ENCODE measurements around the gene MUL1.
A peak's percentile ranks its signal among the peaks of the same experiment; 100 is the strongest.

The MUL1 gene, protein sequence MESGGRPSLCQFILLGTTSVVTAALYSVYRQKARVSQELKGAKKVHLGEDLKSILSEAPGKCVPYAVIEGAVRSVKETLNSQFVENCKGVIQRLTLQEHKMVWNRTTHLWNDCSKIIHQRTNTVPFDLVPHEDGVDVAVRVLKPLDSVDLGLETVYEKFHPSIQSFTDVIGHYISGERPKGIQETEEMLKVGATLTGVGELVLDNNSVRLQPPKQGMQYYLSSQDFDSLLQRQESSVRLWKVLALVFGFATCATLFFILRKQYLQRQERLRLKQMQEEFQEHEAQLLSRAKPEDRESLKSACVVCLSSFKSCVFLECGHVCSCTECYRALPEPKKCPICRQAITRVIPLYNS

DNA sequence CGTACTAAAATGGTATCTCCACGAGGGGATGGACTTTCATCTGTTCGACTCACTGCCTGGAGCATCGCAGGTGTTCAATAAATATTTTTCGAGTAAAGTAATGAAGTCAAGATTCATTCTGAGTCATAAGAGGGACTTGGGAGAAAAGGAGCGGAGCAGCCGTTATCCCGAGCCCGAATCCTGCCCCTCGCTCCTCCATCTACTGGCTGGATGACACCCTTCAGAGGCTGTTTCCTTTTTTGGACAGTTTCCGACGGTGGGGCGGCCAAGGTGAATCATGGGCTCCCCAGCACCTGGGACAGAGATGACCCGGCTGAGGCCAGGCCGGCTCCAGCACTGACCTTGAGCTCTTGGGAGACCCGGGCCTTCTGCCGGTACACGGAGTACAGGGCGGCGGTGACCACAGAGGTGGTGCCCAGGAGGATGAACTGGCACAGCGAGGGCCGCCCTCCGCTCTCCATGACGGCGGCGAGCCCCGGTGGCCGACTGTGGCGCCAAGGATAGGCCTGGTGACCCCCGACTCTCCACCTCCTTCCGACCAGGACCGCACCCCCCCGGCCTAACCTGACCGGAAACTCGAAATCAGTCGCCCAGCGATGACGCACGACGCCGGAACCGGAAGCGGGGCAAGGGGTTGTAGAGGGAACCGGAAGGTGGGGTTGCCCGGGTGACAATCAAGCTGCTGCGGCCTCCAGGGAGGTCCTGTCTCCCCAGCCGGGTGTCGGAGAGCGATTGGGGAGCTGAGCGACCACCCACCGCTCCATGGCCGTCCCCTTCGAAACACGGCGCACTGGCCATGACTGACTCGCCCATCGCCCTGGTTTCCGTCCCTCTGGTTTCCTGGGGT lies at the start of gene MUL1:
Gene MUL1 (minus strand): TSS at position 588 of the 847 bp plus-strand sequence. CDS start 127 bp downstream, at position 461.
- peak within 1 kb of the TSS; percentile 94 for H3K27ac Mint-ChIP-seq
- H3K4me3 Mint-ChIP-seq, result peak within 1 kb of the TSS; percentile 88
- peak; percentile 97 for DNase-seq
- H3K27me3 Mint-ChIP-seq, result no peaks in the 10 kb centered on the region
- H3K4me1 Mint-ChIP-seq (ENCODE audit: low read depth), result peaks cover 25% of the 10 kb centered on the region
- no peaks in the 10 kb centered on the region for H3K9me3 Mint-ChIP-seq
- H3K36me3 Mint-ChIP-seq (ENCODE audit: low read depth), result peaks cover 32% of the 10 kb centered on the region

DNA sequence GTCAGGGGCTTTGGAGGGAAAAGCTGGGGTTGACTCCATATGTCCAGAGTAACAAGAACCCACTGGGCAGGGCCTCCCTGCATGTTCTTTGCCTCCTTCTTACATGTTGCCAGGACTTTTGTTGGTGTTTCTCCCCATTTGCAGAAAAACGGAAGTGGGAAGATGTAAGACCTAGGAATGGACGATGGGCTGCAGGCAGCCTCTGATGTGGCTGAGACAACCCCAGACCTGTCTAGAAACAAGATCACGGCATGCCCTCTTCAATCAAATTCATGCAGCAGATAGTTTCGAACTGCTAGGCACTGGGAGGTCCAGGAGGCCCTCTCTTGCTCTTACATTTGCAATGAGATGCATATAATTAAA lies 47.8 kb upstream of the MUL1 start:
- H3K4me3 Mint-ChIP-seq, result no peak overlapping the region
- peaks cover 3% of the 10 kb centered on the region for H3K4me1 Mint-ChIP-seq (ENCODE audit: low read depth)

DNA sequence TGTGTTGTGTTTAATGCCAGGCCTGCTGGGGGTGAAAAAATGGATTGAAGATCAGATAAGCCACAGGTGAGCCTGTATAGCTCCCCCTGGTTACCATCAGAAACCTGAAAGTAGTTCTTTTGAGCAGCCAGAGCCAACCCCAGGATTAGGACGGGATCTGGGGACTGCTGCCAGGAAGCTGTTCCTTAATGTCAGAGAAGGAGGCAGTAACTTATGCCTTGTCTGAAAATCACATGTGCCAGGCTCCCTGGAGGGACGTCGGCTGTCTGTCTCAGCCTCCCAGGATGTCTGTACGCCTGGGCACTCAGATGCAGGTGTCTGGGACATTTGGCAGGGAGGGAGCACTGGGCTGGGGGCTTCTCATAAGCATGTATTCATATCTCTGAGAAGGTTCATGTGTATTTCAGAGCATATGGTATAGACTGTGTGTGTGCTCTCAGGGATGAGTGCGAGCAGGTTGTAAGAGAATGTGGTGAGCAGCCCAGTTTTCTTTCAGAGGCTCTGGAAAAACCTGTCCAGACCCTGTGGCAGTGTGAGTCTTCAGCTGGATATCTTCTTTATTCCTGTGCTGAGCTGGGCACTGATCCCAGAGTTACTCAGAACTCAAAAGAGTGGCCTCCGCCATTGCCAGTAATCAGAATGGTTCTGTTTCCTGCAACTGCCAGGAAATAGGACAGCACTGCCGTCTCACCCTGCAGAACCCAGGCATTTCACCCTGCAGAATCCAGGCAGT lies 47.2 kb upstream of the MUL1 start:
- peaks cover 3% of the 10 kb centered on the region for H3K4me1 Mint-ChIP-seq (ENCODE audit: low read depth)
- DNase-seq, result no peak
- H3K27me3 Mint-ChIP-seq, result peaks cover 26% of the 10 kb centered on the region

More for the DNA sequence above, 47.8 kb upstream of the MUL1 start:
- no peak for DNase-seq
- no peak overlapping the region for H3K27ac Mint-ChIP-seq
- H3K36me3 Mint-ChIP-seq (ENCODE audit: low read depth), result no peaks in the 10 kb centered on the region
- H3K9me3 Mint-ChIP-seq, result no peaks in the 10 kb centered on the region
- peaks cover 28% of the 10 kb centered on the region for H3K27me3 Mint-ChIP-seq

DNA sequence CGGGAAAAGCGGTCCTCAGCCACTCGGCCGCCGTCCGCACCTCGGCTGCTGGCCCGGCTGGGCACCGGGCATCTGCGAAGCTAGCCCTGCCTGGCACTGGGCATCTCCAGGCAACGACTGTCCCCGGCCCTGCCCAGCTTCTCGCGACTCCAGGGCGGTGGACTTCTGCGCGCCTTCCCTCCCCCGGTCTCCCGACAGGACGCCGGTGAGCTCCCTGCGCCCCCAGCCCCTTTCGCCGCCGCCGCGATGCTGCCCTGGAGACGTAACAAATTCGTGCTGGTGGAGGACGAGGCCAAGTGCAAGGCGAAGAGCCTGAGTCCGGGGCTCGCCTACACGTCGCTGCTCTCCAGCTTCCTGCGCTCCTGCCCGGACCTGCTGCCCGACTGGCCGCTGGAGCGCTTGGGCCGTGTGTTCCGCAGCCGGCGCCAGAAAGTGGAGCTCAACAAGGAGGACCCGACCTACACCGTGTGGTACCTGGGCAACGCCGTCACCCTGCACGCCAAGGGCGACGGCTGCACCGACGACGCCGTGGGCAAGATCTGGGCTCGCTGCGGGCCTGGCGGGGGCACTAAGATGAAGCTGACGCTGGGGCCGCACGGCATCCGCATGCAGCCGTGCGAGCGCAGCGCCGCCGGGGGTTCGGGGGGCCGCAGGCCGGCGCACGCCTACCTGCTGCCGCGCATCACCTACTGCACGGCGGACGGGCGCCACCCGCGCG lies 44.9 kb upstream of the MUL1 start:
- H3K4me1 Mint-ChIP-seq (ENCODE audit: low read depth), result peaks cover 3% of the 10 kb centered on the region
- H3K9me3 Mint-ChIP-seq, result no peaks in the 10 kb centered on the region
- H3K4me3 Mint-ChIP-seq, result peak overlapping the region; percentile 8
- DNase-seq, result peak; percentile 35
- no peaks in the 10 kb centered on the region for H3K36me3 Mint-ChIP-seq (ENCODE audit: low read depth)
- peaks cover 33% of the 10 kb centered on the region for H3K27me3 Mint-ChIP-seq
- H3K27ac Mint-ChIP-seq, result no peak overlapping the region

More for the DNA sequence above, 47.2 kb upstream of the MUL1 start:
- H3K4me3 Mint-ChIP-seq, result no peak overlapping the region
- no peak overlapping the region for H3K27ac Mint-ChIP-seq
- H3K9me3 Mint-ChIP-seq, result no peaks in the 10 kb centered on the region
- no peaks in the 10 kb centered on the region for H3K36me3 Mint-ChIP-seq (ENCODE audit: low read depth)

DNA sequence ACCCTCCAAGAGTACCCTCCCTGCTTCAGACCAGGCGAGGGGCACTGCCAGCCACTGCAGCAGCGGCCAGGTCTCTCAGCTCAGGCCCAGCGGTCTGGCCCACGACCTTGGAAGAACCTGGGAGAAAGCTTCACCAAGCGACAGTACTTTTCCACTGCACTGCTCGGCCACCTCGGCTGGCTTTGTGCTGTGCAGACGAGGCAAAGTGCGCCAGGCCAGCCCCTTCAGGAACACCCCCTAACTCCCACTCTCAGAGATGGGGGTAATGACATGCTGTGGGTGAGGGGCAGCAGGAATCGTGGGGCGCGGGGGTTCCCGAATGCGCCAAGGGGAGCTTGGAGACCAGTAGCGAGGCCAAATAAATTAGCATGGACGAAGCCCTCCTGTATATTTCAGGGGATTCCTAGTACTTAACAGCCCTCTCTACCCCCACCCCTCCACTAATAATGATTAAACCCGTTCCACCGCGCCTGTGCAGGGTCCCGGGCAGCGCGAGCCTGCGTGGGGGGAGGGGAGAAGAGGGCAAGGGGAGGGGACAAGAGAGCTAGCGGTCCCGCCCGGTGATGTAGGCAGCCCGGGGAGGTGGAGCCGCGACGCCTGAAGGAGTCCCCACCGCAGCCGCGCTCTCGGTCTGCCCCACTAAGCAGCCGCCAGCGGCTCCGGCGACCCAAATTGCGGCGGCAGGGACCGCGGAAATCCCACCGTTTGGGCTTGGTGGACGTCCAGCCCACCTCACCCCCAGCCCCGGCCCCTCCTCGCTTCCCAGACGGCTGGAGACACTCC lies 44.2 kb upstream of the MUL1 start, which contains the start of gene FAM43B:
Gene FAM43B (plus strand): TSS at position 629 of the 783 bp plus-strand sequence. CDS start 401 bp downstream, outside the sequence.
- peaks cover 3% of the 10 kb centered on the region for H3K4me1 Mint-ChIP-seq (ENCODE audit: low read depth)
- no peaks in the 10 kb centered on the region for H3K36me3 Mint-ChIP-seq (ENCODE audit: low read depth)
- H3K27ac Mint-ChIP-seq, result no peak within 1 kb of the TSS
- H3K4me3 Mint-ChIP-seq, result peak within 1 kb of the TSS; percentile 8
- no peak for DNase-seq
- no peaks in the 10 kb centered on the region for H3K9me3 Mint-ChIP-seq
- peaks cover 37% of the 10 kb centered on the region for H3K27me3 Mint-ChIP-seq

DNA sequence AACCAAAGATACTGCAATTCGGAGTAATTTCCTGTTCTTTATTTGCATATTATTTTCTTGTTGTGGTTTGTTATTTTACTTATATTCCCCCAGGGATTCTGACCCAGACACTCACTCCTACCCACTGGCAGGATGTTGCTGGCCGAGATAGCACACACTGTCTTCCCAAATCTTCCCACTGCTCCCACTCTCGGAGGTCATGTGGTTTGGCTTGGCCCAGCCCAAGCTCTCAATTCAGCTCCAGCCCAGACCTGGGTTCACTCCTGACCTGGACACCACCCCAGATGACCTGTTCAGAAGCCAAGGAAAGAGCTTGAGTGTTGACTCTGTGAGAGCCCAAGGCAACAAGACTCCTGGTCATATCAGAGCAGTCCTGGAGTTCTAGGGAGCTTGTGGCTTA lies 43.2 kb upstream of the MUL1 start:
- DNase-seq, result no peak
- peaks cover 43% of the 10 kb centered on the region for H3K27me3 Mint-ChIP-seq
- H3K4me1 Mint-ChIP-seq (ENCODE audit: low read depth), result peaks cover 3% of the 10 kb centered on the region
- no peak overlapping the region for H3K27ac Mint-ChIP-seq
- H3K9me3 Mint-ChIP-seq, result no peaks in the 10 kb centered on the region
- H3K4me3 Mint-ChIP-seq, result no peak overlapping the region
- no peaks in the 10 kb centered on the region for H3K36me3 Mint-ChIP-seq (ENCODE audit: low read depth)

DNA sequence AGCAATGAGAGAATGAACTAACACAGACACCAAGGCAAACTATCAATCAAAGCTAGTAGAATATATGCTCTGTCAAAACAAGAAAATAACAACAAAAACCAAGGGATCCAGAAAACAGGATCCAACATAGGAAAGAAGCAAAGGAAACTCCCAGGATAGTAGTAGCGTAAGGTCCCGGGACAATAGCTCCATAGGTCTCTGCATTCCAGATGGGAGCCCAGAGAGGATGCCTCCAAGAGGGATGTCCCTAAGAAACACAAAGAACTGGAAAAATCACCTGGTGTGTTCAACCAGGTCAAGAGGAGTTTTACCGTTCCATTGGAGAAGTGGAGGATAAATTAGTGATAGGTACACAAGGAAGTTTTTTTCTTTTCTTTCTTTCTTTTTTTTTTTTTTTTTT lies 38.7 kb upstream of the MUL1 start:
- DNase-seq, result no peak
- Mint-ChIP-seq H3K9me3 (no peaks in the 10 kb centered on the region), H3K4me3 (no peak overlapping the region), H3K4me1 (ENCODE audit: low read depth) (no peaks in the 10 kb centered on the region), H3K27me3 (peaks cover 60% of the 10 kb centered on the region), H3K27ac (no peak overlapping the region), H3K36me3 (ENCODE audit: low read depth) (no peaks in the 10 kb centered on the region)

DNA sequence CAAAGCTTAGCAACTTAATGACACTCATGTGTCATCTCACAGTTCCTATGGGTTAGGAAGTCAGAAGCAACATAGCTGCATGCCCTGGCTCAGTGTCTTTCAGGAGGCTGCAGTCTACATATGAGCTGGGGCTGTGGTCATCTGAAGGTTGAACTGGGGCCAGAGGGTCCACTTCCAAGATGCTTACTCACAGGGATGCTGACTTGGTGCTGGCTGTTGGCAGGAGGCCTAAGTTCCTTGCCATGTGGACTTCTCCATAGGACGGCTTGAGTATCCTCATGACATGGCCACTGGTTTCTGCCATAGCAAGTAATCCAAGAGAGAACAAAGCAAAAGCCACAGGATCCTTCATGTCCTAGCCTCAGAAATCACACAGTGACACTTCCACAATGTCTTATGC lies 32.3 kb upstream of the MUL1 start:
- Mint-ChIP-seq H3K4me3 (no peak overlapping the region), H3K36me3 (ENCODE audit: low read depth) (no peaks in the 10 kb centered on the region), H3K4me1 (ENCODE audit: low read depth) (no peaks in the 10 kb centered on the region), H3K9me3 (no peaks in the 10 kb centered on the region), H3K27me3 (peaks cover 59% of the 10 kb centered on the region), H3K27ac (no peak overlapping the region)
- DNase-seq, result no peak

DNA sequence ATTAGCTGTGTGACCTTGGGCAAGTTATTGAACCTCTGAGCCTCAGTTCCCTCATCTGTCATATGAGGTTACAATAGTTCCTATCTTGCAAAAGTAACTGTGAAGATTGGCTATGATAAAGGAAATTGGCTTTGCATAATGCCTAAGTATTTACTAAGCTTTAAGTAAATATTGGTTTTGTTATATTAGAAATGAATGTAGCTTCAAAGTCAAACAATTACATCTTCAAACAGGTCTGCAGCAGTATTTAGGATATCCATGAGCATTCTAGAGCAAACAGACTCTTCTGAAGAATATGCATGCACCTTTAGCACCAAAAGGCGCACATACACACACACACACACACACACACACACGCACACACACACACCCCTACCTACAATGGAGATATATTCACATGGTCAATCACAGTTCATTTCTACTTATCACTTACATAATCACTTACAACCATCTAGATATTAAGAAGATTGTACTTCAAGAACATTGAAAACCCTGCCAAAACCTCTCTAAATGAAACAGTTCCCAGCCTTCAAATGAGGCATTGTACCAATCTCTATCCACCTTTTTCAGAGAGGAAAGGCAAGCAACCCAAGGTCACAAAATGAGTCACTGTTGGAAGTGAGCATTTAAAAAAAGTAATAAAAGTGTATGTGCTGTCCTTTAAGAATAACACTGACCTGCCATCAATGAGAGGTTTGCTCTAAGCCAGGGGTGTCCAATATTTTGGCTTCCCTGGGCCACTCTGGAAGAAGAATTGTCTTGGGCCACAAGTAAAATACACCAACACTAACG lies 31.0 kb upstream of the MUL1 start:
- H3K27me3 Mint-ChIP-seq, result peaks cover 67% of the 10 kb centered on the region
- H3K36me3 Mint-ChIP-seq (ENCODE audit: low read depth), result no peaks in the 10 kb centered on the region
- H3K27ac Mint-ChIP-seq, result no peak overlapping the region
- no peak for DNase-seq
- no peaks in the 10 kb centered on the region for H3K4me1 Mint-ChIP-seq (ENCODE audit: low read depth)
- H3K9me3 Mint-ChIP-seq, result no peaks in the 10 kb centered on the region
- H3K4me3 Mint-ChIP-seq, result no peak overlapping the region

DNA sequence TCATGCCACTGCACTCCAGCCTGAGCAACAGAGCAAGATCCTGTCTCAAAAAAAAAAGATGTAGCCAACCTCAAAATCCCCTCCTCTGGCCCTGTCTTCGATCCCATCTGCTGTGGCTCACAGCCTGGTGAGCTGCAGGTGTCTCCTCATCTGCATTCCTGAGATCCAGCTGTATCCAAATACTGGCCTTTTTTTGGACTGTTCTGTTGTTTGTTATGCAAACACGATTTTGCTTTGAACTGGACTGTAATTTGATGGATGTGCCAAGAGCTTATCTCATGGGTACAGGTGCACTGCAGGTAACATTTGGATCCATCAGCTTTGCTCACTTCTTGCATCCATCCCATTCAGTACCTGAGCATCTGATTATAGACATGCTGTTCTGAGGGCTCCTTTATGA lies 30.3 kb upstream of the MUL1 start:
- Mint-ChIP-seq H3K4me3 (no peak overlapping the region), H3K4me1 (ENCODE audit: low read depth) (no peaks in the 10 kb centered on the region), H3K9me3 (no peaks in the 10 kb centered on the region), H3K36me3 (ENCODE audit: low read depth) (no peaks in the 10 kb centered on the region), H3K27me3 (peaks cover 68% of the 10 kb centered on the region), H3K27ac (no peak overlapping the region)
- no peak for DNase-seq

DNA sequence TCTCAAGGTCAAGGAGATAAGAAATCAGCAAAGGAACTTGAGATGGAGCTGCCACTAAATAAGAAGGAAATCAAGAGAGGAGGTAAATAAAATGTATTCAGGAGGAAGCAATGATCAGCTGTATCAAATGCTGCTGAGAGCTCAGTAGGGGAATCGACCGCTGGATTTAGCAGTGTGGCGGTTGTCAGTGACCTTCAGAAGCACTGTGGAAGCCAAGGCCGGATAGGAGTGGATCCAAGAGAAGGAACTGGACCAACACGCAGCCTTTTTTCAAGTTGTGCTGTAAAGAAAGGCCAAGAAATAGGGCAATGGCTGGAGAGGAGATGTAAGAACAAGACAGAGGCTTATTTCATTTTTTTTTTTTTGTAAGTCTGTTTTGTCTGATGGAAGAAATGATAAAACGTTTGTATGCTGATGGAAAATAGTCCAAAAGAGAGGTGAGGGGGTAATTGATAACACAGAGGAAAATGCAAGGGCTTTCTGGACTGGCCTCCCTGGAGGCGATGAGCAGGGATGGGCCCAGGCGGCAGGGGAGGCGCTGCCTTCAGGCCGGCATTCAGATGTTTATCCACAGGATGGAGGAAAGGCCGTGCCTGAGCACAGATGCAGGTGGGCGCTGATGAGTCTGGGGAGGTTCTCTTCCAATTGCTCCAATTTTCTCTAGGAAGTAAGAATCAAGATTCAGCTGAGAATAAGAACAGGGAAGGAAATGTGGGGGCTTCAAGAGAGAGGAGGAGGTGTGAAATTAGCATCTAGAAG lies 26.9 kb upstream of the MUL1 start:
- no peak for DNase-seq
- Mint-ChIP-seq H3K36me3 (ENCODE audit: low read depth) (no peaks in the 10 kb centered on the region), H3K27ac (no peak overlapping the region), H3K9me3 (no peaks in the 10 kb centered on the region), H3K4me1 (ENCODE audit: low read depth) (no peaks in the 10 kb centered on the region), H3K4me3 (no peak overlapping the region), H3K27me3 (peaks cover 65% of the 10 kb centered on the region)

DNA sequence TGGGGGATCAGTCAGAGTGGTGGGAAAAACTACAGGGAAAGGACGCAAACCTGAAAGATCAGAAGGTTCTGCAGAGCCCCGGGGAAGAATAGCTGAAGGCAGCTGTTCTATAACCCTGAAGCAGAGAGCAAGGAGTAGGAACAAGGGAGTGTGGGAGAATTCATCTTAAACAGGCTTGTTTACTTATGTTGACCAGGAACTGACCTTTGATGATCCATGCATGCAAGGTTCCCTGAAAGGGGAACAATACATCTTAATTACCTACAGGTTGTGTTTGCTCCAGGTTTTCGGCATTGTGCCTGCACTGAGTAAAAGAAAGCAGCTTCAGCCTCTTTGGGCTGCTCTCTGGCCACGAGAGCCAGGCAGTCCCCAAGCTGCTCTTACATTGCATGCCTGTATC lies 25.7 kb upstream of the MUL1 start:
- H3K9me3 Mint-ChIP-seq, result no peaks in the 10 kb centered on the region
- H3K4me1 Mint-ChIP-seq (ENCODE audit: low read depth), result no peaks in the 10 kb centered on the region
- H3K27ac Mint-ChIP-seq, result no peak overlapping the region
- no peak overlapping the region for H3K4me3 Mint-ChIP-seq
- no peak for DNase-seq
- no peaks in the 10 kb centered on the region for H3K36me3 Mint-ChIP-seq (ENCODE audit: low read depth)
- peaks cover 68% of the 10 kb centered on the region for H3K27me3 Mint-ChIP-seq
